HG03575 (cell line): ENCODE data around the gene IMPACT.

Experiments used
- ATAC-seq: cut with Tn5 transposase; IDR thresholded peaks from one replicate; pipeline ENCODE4 v1.9.1; 2021; ENCODE audit not compliant: unreplicated experiment, insufficient number of reproducible peaks, low FRiP score; ENCODE audit errors: extremely low read depth

Gene IMPACT

DNA sequence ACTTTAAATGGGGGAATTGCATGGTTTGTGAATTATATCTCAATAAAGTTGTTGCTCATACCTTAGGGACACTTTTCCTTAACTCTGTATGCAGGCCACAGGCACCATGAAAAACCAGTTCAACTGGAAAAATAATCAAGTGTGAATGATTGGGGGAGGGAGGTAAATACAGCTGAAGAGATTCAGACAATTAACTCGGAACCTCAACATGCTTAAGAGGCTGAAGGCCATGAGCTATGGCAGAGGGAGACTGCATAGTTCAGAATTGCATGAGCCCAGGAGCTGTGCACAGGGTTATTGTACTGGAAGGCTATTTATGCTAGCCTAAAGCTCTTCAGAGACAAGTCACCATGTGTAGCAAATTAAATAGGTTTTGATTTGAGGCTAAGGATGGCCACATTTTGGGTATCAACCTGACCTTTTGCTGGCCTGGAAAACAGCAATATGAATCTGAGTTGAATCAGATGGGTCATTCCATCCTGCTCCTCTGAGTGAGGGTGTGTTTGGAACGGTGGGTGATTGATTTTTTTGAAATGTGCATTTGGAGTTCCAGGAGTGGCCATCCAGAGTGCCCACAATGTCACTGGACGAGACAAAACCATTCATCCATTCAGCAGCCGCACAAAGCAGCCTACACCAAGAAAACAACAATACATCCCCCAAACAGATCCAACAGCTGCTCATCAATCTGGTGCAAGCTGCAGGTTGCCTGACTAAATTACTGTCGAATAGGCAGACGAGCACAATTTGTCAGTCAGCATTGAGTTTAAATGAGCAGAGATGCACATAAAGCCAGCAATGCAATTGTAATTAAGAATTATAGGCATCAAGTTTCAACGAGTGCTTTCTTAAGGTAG is 76.4 kb downstream of the IMPACT start:
- ATAC-seq, result no peak
